ENCODE results near the gene DACH2. TPM values are rescaled to one million over a fixed set of nuclear protein-coding genes. Genes with fewer than 3 reads are reported as not detected.
A peak's percentile ranks its signal among the peaks of the same experiment; 100 is the strongest.

The DACH2 gene
- total and polyA plus RNA-seq, 8 donors, result 0.06 to 2.7 (median 0.25) TPM

DNA sequence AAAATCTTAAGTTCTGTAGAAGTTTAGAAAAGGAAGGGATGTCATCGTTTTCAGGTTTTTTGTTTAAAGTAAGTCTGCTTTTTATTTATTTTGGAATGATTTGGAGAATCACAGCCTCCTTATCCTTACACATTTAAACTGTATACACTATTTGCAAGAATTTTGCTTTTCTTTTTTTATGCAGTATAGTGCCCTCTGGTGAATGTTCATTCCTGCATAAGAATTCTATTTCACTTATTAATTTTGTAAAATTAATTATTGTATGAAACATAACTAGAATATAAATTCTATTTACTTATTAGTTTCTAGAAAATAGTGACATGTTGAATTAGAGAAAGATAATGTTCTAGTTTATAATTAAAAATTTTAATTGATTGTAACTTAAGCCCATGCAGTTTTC is 44.6 kb downstream of the DACH2 start:
- DNase-seq, result no peak
- intact Hi-C loops (cut with DNase I), result no loop called here
- H3K27ac ChIP-seq, result no peak overlapping the region
- H3K27me3 ChIP-seq, result peaks cover 0 to 5% (median 0%) of the 10 kb centered on the region in 4 donors
- H3K9me3 ChIP-seq, result no peaks in the 10 kb centered on the region
- 25 to 32% methylated on average over 1 of the region's 1 CpG for WGBS, 2 donors
- FAIRE-seq, result peak; percentile 71
- ATAC-seq, result no peak
- TF ChIP-seq, protein P1, sequence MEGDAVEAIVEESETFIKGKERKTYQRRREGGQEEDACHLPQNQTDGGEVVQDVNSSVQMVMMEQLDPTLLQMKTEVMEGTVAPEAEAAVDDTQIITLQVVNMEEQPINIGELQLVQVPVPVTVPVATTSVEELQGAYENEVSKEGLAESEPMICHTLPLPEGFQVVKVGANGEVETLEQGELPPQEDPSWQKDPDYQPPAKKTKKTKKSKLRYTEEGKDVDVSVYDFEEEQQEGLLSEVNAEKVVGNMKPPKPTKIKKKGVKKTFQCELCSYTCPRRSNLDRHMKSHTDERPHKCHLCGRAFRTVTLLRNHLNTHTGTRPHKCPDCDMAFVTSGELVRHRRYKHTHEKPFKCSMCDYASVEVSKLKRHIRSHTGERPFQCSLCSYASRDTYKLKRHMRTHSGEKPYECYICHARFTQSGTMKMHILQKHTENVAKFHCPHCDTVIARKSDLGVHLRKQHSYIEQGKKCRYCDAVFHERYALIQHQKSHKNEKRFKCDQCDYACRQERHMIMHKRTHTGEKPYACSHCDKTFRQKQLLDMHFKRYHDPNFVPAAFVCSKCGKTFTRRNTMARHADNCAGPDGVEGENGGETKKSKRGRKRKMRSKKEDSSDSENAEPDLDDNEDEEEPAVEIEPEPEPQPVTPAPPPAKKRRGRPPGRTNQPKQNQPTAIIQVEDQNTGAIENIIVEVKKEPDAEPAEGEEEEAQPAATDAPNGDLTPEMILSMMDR (IDR thresholded peaks at IDR 0.05), result no peak
- H3K36me3 ChIP-seq, result no peaks in the 10 kb centered on the region
- H3K4me1 ChIP-seq, result no peaks in the 10 kb centered on the region
- no peak overlapping the region for H3K4me3 ChIP-seq

DNA sequence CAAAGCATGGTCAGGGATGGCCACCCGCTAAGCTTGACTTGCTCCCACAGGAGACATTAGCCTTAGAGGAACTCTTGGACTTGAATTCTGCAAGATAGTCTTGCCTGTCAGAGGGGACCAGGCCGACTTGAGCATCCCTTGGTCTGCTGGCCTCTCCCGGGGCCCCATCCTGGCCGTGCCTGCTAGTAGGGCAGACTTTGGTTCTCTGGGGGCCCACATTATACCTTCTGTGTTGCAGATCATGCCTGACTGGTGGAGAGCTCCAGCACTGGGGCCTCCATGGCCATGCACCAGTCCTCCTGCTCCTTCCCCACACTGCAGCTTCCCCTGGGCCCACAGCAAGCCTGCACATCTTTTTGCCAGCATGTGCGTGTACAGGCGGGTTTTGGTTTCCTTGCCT is 46.5 kb downstream of the DACH2 start:
- no peaks in the 10 kb centered on the region for H3K36me3 ChIP-seq
- no peak overlapping the region for H3K27ac ChIP-seq
- no peak overlapping the region for H3K4me3 ChIP-seq
- no peaks in the 10 kb centered on the region for H3K9me3 ChIP-seq
- intact Hi-C loops (cut with DNase I), result no loop called here
- ATAC-seq (no peak), FAIRE-seq (no peak), DNase-seq (peak in 1 of 6 donors; percentile 37)
- TF ChIP-seq, protein P1 (IDR thresholded peaks at IDR 0.05), result no peak
- peaks cover 0 to 5% (median 0%) of the 10 kb centered on the region in 4 donors for H3K27me3 ChIP-seq
- no peaks in the 10 kb centered on the region for H3K4me1 ChIP-seq
- WGBS, 2 donors, result 80 to 82% methylated on average over 6 of the region's 6 CpGs

DNA sequence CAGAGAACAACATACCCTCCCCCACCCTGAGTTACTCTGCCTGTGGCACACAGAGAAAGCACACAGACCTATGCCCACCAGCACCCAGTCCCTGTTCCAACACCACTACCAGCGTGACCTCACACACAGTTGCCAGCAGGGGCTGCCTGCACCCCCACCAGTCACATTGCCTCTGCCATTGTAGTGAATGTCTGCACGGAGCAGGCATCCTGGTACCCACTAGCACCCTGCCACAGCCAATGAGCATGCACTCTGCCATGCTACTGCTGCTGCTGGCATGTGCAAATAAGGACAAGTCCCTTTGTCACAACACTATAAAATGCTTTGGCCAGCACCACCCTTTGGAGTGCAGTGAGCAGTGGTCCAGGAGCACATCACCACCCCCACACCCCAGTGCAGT is 47.1 kb downstream of the DACH2 start:
- Histone ChIP-seq H3K36me3 (no peaks in the 10 kb centered on the region), H3K4me1 (no peaks in the 10 kb centered on the region), H3K27me3 (peaks cover 0 to 5% (median 0%) of the 10 kb centered on the region in 4 donors), H3K4me3 (no peak overlapping the region), H3K9me3 (no peaks in the 10 kb centered on the region), H3K27ac (no peak overlapping the region)
- intact Hi-C loops (cut with DNase I), result no loop called here
- FAIRE-seq, result no peak
- TF ChIP-seq, protein P1 (IDR thresholded peaks at IDR 0.05), result no peak
- WGBS, 2 donors, result 63 to 67% methylated on average over 2 of the region's 2 CpGs
- DNase-seq, result peak in 1 of 6 donors; percentile 28
- ATAC-seq, result no peak

DNA sequence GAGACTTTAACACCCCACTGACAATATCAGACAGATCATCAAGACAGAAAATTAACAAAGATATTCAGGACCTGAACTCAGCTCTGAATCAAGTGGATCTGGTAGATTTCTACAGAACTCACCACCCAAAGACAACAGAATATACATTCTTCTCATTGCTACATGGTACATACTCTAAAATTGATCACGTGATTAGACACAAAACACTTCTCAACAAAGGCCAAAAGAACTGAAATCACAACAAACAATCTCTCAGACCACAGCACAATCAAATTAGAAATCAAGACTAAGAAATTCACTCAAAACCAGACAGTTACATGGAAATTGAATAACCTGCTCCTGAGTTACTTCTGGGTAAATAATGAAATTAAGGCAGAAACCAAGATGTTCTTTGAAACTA is 49.6 kb downstream of the DACH2 start:
- DNase-seq, result no peak
- Histone ChIP-seq H3K27me3 (no peaks in the 10 kb centered on the region), H3K27ac (no peak overlapping the region), H3K4me3 (no peak overlapping the region), H3K9me3 (no peaks in the 10 kb centered on the region), H3K4me1 (no peaks in the 10 kb centered on the region), H3K36me3 (no peaks in the 10 kb centered on the region)
- WGBS, 2 donors, result 52 to 55% methylated on average over 1 of the region's 1 CpG
- intact Hi-C loops (cut with DNase I), result no loop called here
- FAIRE-seq, result peak; percentile 54
- TF ChIP-seq, protein P1 (IDR thresholded peaks at IDR 0.05), result no peak
- ATAC-seq, result no peak

DNA sequence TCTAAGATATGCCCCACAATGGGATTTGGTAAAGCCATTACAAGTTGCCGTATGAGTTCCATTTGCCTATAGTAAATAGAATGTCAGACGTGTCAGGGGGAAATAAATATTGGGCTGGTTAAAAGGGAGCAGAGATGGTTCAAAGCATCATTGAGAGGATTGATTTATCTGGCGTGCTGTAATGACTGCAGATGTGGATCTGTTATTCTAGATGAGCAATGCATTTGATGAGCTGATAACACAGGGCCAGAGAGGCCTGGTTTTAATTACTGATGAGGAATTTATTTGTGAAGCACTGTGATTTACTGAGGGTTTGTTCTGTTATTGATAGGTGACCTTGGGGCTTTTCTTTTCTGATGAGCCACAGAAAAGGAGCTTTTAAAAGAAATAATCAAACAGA is 62.5 kb downstream of the DACH2 start:
- TF ChIP-seq, protein P1 (IDR thresholded peaks at IDR 0.05), result no peak
- Histone ChIP-seq H3K9me3 (no peaks in the 10 kb centered on the region), H3K27me3 (peaks cover 3 to 6% (median 5%) of the 10 kb centered on the region in 4 donors), H3K36me3 (no peaks in the 10 kb centered on the region), H3K4me3 (no peak overlapping the region), H3K4me1 (no peaks in the 10 kb centered on the region), H3K27ac (no peak overlapping the region)
- ATAC-seq (no peak), DNase-seq (no peak), FAIRE-seq (no peak)
- 23 to 30% methylated on average over 3 of the region's 3 CpGs for WGBS, 2 donors
- intact Hi-C loops (cut with DNase I), result no loop called here

Measured in pancreas (tissue), 10 donors.